Stimulated activated CD4-positive, alpha-beta T cell treated with anti-CD3 and anti-CD28 coated beads, TNF-alpha, amount 100 ng/mL, for 1 hour (primary cell): ENCODE measurements around the gene MEGF6.

Experiments used
- DNase-seq, 3 donors: peaks; one replicate each; pipeline ENCODE4 v3.0.0-alpha.2; 2020; ENCODE audit warnings: low read depth in 3 of 3, low spot score in 1 of 3

MEGF6 gene

DNA sequence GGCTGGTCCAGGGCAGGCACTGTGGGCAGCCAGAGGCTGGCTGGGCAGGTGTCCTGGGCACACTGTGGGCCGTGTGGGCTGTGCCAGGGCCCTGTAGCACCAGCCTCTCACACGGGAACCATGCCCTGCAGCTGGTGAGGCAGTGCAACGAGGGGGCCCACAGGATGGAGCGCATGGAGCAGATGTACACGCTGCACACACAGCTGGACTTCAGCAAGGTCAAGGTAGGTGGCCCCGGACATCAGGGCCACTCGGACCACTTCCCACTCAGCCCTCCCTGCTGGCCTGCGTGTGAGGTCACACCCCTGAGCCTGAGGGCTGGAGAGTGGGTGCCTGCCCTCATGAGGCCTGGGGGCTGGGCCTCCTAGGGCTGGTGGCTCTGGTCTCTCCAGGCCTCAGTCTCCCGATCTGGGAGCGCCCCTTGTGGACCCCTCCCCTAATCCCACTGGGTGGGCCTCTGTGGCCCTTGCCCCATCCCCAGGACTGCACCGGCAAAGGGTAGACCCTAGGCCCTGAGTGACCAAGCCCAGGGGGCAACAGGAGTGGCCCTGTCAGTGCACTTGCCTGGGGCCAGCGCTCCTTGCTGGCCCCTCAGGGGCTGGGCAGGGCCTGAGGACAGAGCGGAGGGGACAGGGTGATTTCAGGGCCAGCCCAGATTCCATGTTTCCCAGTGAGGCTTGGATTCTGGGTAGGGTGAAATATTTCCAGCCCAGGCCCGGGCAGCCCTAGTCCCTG is 135.3 kb downstream of the MEGF6 start:
- DNase-seq: no peak

DNA sequence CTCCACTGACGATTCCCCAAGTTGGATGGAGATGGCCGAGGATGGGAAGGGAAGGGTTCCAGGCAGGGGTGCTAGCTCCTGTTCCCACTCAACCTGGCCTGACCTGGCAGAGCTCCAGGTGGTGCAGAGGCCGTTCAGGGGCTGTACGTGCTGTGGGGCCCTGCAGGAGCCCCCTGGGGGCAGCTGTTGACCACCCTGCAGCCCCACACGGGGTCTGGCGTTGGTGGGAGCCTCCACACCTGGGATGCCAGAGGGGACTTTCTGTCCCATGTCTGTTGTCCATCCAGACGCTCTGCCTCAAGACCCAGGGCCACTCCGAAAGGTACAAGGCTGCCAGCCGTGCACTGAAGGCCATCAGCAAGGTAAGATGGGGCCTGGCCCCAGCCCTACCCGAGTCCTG is 136.9 kb downstream of the MEGF6 start:
- DNase-seq: no peak

DNA sequence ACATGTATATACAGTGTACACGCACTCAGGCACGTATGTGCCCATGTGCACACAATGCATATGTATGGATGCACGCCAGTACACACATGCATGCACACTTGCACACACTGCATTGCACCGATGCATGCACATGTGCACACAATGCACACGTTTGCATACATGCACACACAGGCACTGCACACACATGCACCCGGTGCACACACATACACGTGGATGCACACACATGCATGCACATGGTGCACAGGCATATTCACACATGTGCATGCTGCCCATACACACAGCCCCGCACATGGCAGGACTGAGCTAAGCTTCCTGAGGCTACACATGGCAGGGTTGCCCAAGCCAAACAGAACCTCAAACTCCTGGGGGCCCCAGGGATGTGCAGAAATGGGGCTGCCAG is 137.3 kb downstream of the MEGF6 start:
- no peak for DNase-seq

DNA sequence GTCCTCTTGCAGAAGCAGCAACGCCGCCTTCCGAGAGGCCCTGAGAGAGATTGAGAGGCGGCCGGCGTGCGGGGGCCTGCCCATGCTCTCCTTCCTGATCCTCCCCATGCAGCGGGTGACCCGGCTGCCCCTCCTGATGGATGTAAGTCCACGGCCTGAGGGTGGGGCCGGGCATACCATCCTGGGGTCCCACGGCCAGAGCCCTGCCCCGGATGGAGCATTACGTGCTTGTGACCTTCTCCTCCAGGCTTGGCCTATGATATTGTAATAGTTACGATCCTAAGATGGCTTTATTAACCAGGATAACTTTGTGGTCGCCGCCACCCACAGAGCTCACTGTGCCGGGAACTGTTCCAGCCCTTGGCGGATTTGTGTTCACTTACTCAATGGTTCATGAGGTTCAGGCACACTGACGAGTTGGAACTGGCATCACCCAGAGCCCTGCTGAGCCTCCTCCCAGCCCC is 137.9 kb downstream of the MEGF6 start:
- DNase-seq: no peak

DNA sequence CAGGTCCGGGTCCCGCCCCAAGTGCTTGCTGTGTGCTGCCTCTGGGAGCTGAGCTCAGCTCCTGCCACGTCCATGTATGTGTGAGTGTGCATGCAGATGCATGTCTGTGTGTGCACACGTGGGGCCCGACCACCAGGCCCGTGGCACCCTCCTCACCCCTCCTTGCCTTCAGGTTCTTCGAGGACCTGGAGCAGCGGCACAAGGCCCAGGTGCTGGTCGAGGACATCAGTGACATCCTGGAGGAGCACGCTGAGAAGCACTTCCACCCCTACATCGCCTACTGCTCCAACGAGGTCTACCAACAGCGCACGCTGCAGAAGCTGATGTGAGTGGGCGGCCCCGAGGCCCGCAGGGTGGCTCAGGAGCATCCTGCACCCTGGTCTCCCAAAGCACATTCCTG is 138.4 kb downstream of the MEGF6 start:
- DNase-seq: no peak

DNA sequence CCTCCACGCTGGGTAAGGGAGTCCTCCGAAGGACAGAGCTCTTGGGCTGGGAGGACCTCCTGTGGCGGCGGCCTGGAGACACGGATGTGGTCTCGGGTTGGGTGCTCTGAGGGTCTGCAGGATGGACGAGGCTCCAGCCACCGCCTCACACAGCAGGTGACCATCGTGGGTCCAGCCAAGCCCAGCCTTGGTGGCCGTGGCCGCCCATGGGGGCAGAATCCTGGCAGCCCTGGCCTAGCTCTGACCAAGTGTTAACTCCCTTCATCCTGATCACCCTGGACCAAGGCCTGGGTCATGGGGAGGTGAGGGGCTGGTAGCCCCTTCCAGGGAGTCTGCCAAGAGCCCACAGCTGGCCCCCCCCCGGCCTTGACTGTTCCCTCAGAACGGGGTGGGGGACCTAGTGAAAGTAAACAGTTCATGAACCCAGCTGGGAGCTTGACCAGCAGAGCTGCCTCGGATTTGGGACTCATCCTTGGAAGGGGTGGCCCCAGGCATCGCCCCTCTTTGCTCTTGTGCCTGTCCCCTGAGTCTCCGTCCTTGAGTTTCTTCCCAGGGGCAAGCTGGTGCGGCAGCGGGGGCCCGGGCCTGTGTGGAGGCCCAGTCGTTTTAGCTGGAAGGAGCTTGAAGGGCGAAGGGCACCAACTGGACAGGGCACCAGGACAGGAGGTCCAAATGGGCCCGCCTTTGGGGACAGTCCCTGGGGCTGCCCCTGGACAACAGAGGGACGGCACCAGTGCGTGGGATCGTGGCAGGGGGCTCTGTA is 139.0 kb downstream of the MEGF6 start:
- no peak for DNase-seq

DNA sequence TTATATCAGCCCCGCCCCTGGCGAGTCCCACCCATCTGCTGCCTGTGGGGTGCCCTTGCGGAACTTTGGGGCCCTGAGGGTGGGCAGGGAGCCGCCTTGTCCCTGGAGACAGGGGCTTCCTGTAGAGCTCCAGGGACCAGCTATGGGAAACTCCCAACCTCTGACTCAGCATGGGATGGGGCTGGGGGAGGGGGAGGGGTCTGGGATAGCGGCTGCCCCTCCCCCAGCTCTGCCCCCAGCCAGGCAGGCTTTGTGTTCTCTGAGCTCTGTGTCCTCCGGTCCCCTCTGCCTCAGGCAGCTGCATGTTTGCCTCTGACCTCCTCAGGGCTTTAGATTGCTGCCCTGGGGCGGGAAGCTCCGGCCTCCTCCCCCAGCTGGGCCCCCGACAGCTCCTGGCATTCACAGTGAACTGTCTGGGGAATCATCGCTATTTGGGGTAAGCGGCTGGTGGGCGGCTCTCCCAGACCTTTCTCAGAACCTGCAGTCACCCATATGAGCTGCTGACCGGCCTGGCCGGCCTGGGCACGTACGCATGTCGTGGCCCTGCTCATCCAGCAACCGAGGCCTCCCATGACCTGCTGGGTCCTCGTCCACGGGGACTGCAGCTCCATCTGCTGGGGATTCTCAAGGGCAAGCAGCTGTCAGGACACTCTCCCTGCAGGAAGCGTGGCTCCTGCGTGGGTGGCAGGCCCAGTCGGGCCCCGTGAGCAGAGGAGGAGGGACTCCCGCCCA is 139.8 kb downstream of the MEGF6 start:
- no peak for DNase-seq

DNA sequence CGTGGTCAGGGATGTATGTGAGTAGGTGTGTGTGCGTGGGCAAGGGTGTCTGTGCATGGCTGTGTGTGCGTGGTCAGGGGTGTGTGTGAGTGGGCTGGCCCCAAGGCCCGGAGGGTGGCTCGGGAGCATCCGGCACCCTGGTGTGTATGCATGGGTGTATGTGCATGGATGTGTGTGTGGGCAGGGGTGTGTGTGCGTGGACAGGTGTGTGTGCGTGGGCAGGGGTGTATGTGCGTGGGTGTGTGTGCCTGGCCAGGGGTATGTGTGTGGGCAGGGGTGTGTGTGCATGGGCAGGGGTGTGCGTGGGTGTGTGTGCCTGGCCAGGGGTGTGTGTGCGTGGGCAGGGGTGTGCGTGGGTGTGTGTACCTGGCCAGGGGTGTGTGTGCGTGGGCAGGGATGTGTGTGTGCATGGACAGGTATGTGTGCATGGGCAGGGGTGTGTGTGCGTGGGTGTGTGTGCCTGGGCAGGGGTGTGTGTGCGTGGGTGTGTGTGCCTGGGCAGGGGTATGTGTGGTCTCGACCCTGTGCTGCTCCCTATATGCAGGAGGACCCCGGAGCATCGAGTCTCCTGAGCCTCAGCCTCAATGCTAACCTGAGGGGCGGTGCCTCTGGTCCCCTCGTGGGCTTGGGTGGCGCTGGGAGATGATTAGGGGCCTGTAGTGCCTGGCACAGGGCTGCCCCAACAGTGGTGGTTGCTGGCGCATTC is 140.5 kb downstream of the MEGF6 start:
- no peak for DNase-seq

DNA sequence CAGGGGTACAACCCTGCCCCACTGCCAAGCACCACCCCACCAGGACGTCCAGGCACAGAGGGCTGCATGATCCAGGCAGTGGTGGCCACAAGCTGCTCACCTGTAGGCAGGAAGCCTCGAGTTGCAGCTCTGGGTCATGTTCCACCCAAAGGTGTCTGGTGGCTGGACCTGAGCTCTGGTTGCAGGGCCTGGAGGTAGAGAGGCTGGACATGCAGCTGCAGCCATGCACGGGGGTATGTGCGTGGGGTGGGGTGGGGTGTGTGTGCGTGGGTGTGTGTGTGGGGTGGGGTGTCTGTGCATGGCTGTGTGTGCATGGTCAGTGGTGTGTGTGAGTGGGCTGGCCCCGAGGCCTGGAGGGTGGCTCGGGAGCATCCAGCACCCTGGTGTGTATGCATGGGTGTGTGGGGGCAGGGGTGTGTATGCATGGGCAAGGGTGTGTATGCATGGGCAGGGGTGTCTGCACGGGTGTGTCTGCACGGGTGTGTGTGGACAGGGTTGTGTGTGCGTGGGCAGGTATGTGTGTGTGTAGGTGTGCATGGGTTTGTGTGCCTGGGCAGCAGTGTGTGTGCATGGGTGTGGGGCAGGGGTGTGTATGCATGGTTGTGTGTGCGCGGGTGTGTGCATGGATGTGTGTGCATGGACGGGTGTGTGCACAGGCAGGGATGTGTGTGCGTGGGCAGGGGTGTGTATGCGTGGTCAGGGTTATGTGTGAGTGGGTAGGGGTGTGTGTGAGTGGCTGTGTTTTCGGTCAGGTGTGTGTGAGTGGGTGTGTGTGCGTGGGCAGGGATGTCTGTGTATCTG is 141.3 kb downstream of the MEGF6 start:
- DNase-seq: no peak

DNA sequence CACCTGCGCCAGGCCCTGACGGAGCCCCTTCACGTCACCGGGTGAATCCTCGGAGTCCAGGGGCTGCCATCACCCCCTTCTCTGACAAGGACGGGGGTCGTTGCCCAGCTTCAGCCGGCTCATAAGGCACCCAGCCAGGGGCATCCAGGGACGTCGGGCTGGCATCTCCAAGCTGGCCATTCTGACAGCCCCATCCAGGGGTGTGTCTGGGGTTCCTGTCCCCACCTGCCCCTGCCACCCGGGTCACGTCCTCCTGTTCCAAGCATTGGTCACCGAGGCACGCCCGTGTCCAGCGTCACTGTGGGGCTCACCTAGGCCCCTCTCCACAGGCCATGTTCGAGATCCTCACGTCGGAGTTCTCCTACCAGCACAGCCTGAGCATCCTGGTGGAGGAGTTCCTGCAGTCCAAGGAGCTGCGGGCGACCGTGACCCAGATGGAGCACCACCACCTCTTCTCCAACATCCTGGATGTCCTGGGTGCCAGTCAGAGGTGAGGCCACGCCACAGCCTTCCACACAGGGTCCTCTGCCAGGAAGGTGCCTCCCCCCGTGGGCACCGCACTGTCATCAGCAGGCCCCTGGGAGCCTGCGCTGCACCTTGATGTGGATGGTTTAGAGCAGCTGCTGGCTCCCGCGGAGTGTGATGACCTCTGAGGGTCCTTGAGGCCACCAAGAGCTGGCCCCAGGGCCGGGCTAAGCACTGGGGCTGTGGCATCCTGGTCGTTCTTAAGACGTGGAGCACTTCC is 142.0 kb downstream of the MEGF6 start:
- DNase-seq: no peak

DNA sequence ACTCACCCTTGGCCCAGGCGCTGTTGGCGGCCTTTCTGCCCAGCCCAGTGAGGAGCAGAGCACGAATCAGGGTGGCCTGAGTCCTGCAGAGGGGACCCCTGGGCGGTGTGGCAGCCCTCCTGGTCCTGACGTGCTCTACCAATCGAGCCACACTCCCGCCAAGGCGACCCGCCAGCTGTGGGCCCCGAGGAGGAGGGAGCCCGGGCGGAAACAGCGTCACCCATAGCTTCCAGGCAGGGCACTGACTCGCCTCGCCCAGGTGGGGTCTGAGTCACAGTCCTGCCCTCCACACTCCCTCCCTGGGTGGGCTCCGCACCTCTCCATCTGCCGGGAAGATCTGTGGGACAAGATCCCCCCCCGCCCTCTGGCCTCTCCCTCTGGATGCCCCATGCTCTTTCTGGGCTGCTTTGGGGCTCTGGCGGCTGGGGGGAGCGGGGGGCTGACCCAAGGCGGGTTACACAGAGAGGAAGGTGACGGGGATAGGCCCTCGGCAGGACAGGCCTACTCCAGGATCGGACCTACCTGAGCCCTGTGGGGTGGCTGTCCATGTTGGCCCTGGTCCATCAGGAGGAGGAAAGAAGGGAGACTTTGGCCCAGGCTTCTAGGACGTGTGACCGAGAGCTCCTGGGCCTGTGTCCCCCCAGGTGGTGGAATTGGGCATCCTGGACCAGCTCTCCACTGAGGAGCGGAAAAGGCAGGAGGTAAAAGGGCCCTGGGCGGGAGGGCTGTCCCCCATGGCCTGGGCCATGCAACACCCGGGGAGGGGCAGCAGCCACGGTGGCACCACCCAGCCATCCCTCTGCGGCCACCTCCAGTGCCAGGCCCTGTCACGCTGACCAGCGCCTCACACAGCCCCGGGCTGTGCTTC is 142.8 kb downstream of the MEGF6 start:
- no peak for DNase-seq

DNA sequence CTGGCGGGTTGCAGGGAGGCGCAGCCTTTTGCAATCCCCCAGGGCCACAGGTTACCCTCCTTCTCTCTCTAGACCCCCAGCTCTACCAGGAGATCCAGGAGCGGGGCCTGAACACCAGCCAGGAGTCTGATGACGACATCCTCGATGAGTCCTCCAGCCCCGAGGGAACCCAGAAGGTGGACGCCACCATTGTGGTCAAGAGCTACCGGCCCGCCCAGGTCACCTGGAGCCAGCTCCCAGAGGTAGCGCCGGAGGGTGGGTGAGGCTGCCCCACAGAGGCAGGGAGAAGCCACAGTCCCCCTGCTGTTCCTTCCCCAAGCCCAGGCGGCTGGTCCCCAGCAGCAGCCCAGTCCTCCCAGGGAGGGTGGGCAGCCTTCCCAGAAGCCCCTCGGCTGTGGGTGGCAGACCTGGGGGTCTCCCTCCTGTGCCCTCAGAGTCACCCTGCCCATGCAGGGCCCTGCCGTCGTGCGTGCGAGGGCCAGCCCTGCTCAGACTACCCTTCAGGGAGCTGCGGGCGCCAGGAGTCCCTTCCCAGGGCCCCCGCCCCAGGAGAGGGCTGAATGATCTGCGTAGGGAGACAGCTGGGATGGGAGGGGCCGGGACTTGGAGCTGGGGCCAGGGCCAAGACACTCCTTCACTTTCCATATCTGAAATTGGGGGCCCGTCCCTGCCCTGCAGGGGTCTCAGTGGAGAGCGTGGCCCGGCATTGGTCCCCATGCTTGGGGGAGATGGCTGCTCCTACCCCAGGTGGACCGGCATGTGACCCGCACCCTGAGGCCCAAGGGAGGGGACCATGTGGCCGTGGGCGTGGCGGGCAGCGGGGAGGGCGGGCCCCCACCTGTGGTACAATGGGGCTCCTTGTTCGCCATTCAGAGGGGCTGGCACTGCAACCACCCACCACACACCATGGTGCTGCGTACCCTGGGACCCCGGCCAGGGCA is 143.9 kb downstream of the MEGF6 start:
- no peak for DNase-seq

DNA sequence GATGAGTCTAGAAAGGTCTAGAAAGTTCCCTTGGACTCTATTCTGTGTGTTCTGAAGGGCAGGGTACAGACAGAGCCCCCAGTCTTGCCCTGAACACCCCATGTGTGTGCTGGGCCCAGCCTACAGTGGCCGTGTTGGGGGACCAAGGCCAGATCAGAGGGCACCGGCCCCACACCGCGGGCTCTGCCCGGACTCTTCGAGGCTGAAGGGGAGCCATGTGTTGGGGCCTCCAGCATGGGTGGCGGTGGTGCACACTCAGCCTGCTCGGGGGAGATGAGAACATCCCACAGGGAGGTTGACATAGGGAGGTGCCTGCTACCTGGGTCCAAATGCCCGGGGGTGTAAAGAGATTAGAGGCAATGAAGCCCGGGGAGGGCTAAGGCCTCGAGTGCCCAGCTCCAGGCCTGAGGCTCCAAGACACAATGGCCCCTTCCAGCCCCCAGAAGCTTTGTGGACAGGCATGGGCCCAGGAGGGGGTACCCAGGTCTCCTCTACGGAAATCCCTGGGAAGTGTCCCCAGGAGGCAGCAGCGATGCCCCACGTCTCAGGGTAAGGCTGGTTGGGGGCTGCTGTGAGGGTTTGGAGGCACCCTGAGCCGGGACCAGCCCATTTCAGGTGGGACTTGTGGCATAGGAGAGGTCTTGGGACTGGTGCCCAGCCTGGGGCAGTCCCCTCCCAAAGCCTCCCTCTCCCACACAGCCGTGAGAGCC is 144.8 kb downstream of the MEGF6 start:
- no peak for DNase-seq

DNA sequence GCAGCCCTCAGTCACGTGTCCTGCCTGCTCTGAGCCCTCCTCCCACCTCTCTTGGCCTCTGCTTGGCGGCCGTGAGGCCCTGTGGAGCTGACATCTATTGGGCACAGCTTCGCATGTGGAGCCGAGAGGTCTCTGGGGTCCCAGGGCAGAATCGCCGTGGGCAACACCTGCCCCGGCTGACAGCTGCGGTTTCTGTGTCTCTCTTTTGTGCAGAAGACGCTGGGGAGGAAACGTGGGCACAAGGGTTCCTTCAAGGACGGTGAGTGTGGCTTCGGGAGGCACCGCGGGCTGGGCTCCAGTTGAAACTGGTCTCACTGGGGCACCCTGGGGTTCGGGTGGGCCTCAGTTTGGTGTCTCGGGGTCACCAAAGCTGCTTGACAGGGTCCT is 145.4 kb downstream of the MEGF6 start:
- no peak for DNase-seq

DNA sequence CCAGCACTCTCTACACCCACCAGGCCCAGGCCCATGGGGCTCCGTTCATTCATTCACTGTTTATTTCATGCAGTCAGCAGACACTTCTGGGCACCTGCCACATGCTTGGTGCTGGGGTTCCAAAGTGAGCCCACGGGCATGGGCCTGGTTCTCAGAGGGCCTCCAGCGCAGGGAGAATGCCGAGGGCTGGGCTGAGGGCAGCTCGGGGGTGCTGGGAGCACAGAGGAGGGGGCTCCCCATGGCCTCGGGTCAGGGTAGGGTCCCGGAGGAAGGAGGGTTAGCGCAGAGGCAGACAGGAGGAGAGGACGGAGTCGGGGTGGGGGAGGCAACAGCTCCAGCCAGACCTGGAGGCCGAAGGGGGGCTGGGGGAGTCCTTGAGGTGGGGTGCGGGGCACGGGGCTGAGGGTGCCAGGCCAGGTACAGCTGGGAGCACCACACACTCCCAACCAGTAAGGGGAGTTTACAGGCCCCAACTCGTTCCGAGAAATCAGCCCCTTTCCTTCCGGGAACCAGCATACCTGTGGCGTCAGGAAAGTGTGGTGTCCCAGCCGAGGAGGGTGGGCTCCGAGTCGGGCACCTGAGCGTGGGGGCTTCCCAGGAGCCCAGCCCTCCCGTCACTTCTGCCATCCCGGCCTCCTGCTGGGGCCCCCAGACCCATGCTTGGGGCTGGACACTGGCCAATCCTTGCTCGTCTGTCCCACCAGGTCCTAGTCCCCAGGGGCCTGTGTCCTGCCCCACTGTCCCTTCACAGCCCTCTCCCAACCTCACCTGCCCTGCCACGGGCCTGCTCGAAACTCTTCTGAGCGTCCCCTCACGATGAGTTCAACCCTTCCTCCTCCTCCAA is 146.0 kb downstream of the MEGF6 start:
- DNase-seq: no peak

DNA sequence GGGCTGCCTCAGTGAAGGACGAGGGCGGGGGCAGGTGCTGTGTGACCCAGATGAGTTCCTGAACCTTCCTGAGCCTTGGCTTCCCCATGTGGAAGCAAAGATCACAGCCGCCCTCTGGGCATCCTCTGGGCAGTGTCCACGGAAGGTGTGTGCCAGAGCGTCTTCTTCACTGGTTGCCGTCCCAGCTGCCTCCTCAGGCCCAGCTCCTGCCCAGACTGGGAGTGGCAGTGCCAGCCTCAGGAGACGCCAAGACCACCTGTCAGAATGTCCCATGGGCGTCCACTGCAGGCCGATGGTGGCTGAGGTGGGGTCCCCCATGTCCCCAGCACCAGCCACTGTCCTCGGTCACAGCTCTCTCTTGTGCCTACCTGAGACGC is 146.7 kb downstream of the MEGF6 start:
- no peak for DNase-seq
